NCI-H128 (cell line): ENCODE data around the gene SYNPO.

Source experiments
- DNase-seq: peaks from one replicate; lab custom pipeline; 2025; ENCODE audit not compliant: unreplicated experiment; lab: John Stamatoyannopoulos, UW

SYNPO gene

DNA sequence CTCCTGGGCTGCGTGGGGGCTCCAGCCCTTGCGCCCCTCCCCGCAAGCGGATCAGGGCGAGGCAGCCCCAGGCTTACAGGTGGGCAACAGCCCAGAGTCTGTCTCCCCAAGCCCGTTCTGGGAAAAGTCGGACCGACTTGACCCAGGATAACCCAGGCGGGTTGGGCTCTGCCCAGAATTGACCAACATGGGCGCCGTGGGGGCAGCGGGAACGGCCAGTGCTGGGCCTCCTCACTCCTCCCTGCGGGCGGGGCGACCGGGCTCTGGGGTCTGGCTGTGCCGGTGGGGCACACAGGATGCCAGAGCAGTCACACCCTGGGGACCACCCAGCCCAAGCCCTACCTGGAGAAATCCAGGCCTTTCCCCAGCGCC lies 15.3 kb upstream of the SYNPO start:
- DNase-seq: no peak

DNA sequence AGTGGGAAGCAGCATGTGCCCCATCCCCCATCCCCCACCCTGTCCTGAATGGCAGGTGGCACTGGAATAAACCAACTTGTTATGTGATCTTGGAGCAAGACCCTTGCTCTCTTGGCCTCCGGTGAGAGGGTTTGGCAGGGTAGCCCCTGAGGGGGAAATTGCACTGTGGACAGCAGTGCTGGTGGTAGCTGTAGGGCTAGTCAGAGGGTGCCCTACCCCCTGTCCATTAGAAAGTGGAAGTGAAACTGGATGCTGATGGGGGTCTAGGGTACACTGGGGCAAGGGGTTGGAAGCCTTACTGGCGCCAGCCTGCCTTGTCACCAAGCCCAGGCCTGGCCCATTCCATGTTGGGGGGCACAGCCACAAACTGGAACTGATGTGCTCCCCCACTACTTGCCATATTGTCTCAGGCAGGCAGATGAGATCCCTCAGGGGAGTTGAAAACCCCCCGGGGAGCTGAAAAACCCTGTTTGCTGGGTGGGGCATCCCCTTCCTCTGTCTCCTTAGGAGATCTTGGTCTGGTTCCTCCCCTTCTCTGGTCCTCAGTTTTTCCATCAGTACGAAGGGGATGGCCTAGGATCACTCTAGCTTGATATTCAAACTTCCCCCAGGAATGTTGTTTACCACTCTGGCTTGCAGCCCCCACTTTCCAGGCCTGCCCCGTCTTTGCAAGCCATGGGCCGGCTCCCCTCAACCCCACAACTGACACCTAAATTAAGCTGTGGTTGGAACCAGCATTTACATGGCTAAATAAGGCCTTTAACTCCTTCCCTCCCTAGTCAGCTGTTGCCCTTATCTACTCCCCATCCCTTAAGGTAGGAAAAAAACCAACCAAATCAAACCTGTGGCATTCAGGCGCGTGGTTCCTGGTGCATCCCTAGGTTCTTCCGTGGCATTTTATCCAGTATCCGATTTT lies 14.4 kb upstream of the SYNPO start:
- no peak for DNase-seq

DNA sequence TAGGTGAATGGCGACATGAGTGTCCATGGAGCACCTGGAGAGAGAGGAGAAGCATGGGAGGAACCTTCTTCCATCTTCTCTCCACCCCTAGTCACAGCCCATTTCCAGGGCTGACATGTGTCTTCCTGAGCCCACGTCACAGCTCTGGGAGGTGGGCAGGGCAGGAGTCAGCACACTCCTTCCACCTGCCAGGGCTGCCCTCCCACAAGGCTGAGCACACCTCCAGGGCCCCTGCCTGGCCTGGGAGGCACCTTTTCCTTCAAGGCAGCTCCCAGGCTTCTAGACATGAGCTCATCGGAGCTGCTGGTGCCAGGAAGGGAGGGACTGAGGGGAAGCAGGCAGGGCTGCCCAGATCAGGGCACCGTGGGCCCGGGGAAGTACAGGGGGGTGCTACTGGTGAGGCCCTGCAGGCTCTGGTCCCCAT lies 13.6 kb upstream of the SYNPO start:
- no peak for DNase-seq

DNA sequence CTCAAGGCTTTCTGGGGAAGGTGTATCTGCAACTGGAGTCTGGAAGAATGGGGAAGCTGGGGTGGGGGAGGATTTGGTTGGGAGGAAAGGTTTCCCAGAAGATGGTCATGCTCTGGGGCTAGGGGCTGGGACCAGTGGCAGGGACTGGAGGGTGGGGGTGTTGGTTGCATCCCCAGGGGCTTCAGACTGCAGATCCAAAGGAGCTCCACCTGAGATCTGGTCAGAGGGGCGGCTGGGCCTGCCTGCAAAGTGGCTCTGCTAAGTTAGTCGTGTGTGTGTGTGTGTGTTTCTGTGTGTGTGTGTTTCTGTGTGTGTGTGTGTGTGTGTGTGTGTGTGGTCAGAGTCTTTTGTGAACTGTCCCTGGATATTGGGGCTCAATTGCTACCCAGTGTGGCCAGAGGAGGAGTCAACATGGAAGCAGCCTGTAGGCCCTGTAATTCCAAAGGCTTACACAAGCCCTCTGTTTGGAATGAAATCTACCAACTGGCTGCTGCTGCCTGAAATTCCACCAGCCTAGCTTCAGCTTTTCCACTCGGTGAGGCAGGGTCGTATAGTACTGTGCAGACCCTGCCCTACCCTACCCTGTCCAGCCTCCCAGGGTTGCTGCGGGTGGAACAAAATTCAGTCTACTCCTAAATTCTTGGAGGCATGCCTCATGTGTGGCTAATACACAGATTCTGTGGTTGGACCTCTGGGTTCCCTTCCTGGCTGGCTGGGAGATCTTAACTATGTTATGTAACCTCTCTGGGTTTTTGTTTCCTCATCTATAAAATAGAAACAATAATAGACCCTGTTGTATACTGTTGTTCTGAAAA lies 12.5 kb upstream of the SYNPO start:
- DNase-seq: no peak

DNA sequence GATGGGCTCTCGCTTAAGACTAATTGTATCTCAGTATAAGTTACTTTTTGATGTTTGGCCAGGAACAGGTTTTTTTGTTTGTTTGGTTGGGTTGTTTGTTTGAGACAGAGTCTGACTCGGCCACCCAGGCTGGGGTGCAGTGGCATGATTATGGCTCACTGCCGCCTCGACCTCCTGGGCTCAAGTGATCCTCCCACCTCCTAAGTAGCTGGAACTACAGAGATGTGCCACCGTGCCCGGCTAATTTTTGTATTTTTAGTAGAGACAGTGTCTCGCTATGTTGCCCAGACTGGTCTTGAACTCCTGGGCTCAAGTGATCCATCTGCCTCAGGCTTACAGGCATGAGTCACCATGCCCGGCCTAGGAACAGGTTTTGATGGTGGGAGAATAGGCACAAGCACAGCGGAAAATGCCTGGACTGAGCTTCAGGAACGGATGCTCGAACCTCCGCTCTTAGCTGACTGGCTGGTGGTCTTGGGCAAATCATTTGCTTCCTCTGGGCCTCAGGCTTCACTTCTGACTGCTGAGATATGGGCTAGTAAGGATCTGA lies 11.4 kb upstream of the SYNPO start:
- no peak for DNase-seq

DNA sequence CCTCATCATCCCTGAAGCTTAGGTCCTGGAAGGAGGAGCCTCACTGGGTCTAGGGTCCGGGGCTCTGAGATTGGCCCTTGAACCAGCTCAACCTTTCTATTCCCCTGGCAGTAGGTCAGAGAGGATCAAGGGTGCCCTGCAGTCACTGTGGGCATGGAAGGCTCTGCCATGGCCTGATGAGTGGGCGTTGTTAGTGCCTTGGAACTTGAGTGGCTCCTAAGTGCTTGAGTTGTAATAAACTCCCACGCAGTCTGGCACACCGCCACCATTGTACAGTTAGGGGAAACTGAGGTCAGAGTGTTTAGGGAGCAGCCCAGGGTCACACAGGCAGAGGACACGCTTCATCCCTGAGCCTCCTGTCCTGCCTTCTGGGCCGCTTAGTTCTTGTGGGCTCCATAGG lies 10.4 kb upstream of the SYNPO start:
- DNase-seq: no peak

DNA sequence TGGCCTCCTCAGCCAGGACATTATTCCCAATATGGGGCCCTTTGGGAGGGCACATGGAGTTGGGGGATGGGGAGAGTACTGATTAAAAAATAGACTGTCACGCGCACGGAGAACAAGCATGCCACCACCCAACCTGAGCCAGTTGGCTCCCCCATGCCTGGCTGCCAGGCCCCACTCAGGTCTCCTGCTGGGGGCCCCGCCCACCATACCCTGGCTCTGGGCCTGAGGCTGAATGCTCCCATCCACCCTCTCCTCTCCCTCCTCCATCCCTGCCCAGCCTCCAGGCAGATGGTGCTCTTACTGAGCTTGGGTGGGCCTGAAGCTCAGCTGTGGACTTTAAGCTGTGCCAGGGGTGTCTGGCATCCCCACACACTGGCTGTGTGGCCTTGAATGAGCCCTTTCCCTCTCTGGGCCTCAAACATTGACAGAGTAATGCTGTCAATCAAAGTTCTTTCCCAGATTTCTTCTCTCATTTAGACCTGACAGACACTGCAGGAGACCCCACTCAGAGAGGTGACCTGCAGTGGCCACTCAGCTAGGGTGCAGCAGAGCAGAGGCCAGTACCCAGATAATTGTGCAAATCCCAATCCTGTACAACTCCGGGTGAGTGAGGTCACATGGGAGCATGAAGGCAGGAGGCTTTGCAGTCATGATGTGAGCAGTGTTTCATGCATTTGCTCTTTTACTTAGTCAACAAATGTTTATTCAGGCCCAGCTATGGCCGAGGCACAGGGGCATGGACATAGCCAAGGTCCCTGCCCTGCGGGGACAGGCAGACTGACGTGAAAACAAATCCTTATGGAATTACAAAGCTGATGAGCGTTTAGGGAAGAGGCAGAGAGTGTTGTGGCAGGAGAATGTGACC lies 9.8 kb upstream of the SYNPO start:
- DNase-seq: no peak

DNA sequence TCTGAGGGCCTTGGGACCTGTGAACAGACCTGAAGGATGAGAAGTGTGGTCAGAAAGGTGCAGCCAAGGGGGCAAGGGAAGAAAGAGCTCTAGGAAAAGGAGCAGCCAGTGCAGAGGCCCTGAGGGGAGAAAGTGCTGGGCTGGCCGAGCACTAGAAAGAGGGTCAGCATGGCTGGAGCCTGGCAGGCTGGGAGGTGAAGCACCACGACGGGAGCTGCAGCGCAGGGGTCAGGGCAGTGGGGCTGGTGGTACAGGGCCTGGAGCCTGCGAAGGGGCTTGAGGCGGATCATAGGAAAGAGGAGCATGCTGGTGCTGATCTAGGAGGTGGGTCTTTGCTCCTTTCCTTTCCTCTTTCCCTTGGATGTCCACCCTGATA lies 9.1 kb upstream of the SYNPO start:
- no peak for DNase-seq

DNA sequence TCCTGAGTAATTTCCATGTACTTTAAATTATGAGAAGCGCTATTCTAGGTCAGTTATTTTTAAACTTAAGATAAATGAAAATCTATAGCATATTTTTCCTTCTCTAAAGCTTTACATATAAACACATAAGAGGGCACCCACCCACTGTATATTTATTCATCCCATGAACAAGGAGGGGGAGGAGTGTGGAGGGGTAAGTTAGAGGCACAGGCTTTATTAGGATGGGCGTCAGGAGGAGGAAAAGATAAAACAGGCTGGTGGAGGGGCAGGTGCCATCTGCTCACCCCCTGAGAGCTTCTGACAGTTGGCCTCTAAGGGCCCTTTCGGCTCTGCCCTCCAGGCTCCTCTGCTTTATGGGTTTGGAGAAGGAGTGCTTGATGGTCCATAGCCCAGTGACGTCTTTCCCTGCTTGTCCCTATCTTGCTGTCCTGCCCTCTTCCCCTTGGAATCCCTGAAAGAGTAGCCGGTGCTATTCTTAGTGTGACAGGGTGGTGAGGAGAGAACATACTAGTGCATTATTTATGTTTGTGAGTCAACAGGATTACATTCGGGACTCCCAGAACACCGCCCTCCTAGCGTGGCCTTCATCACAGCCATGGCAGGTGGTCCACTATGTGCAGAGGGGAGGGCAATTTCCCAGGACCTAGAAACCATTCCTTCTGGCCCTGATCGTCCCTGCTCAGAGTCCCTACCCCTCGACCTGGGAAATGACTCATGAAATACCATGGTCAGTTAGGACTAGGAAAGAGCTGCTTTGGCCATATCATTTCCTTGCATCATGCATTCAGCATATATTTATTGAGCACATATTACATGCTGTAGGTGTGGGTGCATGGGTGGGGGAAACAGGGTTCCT lies 7.9 kb upstream of the SYNPO start:
- no peak for DNase-seq

DNA sequence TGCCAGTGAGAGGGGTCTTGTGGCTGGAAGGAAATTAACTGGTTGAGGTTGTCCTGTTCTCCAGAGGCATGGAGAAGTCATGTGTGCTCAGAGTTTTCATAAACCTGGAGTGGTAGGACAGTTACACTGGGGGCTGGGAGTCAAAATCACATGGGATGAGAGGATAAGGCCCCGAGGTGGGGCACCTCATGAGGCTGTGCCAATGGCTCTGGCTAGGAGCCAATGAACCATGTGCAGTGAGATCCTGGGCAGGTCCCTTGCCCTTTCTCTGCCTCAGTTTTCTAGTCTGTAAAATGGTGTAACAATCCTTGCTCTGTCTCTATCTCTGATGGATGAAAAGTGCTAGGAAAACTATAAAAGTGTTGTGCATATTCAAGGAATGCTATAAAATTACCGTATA lies 7.0 kb upstream of the SYNPO start:
- no peak for DNase-seq

DNA sequence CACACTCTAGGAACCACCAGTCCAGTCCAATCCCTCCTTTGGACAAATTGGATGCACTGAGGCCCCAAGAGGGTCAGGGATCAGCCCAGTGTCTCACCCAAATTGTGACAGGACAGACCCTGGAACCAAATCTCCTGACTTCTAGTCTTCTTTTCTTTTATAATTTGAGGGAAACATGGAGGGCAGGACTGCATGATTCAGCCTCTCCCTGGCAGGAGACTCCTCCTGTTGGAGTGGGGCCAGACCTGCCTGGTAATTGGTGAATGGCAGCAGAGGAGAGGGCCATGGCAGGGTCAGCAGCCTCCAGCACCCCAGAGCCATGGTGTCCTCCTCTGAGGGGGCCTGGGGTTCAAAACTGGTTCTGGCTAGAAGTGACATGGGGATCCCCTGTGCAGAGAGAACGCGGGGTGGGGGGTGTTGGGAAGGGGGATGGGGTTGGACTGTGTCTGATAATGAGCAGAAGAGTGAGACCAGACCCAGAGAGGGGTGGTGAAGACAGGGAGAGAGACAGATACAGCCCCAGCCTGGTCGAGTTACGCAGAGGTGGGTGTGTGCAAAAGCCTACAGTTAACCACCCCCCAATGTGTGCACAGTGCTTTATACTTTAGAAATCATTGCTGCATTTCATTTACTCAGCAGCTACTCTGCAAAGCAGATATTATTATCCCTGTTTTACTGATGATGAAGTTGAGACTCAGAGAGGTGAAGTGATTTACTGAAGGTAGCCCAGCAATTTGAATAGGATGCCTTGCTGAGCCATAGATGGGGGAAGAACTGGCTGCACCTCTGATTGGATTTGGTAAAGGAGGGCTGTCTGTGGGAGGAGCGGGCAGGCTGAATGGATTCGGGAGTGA lies 3.8 kb upstream of the SYNPO start:
- no peak for DNase-seq

DNA sequence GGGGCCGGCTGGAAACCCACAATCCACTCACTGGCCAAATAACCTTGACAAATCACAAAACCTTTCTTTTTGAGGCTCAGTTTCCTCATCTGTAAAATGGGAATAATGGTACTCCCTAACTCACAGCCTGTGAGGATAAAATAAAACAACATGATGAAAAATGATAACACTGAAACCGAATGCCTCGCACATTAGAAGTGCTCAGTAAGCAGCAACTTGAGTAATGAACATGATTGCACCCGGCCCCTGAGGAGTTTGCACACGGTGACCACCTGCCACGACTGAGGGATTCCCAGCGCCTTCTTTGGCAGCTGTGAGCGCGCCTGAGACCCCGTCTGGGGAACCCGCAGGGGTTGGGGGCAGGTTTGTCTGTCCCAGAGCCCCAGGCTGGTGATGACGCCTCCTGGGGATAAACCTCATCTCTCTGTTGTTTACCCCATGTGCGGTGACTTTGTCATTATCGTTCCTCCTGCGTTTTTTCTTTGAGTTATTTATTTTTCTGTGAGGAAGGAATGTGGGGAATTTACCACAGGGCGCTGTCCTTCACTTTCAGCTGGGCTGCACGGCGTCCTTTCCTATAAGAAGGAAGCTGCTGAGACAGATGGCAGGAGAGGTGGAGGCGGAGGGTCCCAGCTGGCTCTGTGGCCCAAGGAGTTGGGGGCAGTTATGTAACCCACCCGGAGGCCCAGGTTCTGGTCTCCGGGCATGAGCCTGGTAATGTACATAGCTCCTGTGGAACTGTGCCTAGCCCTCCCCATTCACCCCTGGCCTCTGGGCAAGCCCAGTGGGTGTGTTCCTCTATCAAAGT lies 3.0 kb upstream of the SYNPO start:
- no peak for DNase-seq

DNA sequence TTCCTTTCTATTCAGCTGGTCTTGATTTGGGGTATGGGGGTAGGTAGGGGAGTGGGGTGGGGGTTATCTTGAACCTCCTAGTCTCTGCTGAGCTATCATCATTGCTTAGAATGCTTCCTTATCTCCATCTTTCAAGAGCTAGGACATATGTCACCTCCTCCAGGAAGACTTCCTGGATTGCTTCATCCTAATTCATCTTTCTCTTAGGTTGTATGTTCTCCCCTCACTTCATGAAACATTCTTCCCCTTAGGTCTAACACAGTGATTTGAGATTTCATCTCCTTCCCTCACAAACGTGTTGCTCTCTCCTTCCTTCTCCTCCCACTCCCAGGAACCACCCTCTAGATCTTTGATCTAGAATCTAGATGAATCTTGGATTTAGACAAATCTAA lies 2.4 kb upstream of the SYNPO start:
- DNase-seq: no peak

DNA sequence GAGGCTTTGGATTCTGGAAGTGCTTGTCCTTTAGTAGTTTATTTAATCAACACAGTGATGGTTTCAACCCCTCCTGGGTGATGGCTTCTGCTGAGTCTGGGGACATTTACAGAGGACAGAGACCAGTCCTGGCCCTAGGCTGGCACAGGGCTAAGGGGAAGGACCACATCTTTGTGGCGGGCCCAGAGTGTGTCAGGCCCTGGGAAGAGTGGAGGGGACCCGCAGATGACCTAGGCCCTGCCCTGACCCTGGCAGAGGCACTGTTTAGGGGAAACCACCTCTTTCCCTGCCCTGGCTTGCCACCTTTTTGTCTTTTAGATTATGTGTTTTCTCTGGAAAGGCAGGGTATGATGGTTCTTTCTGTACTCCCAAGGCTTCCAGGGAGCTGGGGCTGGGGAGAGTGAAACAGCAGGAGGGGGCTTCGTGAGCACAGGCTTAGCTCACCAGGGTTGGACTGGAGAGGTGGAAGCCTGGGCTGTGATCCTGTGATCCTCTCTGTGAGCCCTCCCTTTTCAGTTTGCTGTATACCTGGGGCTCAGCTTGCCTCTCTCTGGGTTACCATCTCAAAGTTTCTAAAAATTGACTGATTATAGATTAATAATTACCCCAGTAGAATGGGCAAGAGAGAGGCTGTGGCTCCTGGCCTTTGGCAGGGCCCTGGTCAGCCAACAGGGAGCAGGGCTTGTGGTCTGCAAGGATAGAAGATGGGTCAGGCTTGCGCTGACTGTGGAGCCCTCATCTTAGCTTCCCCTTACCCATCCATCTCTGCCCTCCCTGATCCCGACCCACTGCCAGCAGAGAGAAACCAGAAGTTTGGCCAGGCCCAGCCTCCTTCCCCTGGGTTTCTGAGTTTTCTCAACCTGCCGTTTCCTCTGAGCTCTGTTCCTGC lies 1.7 kb upstream of the SYNPO start:
- DNase-seq: no peak

DNA sequence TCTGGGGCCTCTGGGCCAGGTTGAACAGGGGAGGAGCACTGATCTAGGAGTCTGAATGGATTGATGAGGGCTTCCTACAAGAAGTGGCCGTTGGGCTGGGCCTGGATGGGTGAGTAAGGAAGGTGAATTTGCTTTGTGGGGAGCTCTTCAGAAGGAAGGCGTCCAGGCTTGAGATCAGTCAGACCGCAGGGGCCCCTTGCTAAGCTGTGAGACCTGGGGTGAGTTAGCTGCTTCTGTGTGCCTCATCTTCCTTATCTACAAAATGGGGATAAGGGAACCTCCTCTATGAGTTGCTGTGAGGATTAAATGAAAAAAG lies 1.1 kb upstream of the SYNPO start:
- no peak for DNase-seq

DNA sequence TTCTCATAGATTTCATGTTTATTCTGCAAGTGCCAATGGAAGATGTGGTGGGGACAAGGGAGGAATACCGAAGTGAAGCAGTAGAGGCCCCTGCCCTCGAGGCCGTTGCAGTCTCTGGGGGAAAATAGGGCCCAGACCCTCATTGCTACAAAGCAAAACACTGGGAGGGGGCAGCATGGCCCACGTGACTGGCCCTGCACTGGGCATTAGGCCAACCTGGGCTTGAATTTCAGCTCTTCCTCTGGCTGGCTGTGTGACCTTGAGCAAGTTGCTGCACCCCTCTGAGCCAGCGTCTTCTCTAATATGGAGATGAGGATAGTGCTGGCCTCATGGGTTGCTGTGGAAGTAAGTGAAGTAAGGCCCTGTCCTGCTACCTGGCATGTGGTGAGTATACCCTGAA lies 709 bp upstream of the SYNPO start:
- no peak for DNase-seq

DNA sequence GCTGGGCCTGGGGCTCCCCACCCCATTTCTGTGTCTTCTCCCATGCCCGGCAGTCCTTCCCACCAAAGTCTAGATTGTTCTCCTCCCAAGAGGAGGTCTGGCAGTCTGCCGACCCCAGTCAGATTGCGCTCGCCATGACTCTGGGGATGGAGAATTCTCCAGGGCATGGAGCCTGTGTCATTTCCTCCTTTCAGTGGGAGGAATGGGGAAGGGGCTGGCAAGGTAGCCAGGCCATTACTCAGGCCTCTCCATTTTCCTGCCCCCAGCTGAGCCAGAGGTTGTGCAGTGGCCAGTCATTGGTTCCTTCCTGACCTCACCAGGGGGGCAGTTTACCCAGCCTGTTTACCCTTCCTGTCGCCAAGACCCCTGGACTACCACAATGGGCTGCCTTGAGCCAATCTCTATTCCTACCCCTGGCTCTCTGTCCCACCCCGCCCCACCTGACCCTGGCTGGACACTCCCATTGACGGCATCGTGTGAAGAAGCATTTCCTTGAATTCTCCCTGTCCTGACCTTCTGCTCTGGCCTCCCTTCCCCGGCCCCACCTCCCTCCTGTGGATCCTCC lies 628 bp downstream of the SYNPO start:
- DNase-seq: no peak
